ENCODE measurements around the gene SCAMP1. TPM values are rescaled to one million over a fixed set of nuclear protein-coding genes. Genes with fewer than 3 reads are reported as not detected.

The SCAMP1 gene
- total RNA-seq, 1 experiment from 2014 or later = 36.0 TPM

GRCh38 chr5:78475370-78475769 is 115.0 kb downstream of the SCAMP1 start:
- Histone ChIP-seq H3K9me3 (ENCODE audit: control insufficient read depth, low read depth, low read length) (no peaks in the 10 kb centered on the region), H3K4me2 (ENCODE audit: insufficient read depth, insufficient read length, low read length) (no peak overlapping the region), H2BK120ac (ENCODE audit: low read depth, low read length, poor library complexity, severe bottlenecking) (no peak overlapping the region), H3K56ac (ENCODE audit: insufficient read length, low read depth, low read length) (no peak overlapping the region), H3K79me1 (ENCODE audit: insufficient read depth, low read depth, low read length, poor library complexity, severe bottlenecking) (no peaks in the 10 kb centered on the region), H3K23ac (ENCODE audit: insufficient read length, low read depth, low read length) (no peak overlapping the region), H2BK5ac (ENCODE audit: insufficient read length, low read length) (no peak overlapping the region), H3K27me3 (ENCODE audit: insufficient read depth, low read length) (no peaks in the 10 kb centered on the region), H3T11ph (ENCODE audit: low read length) (no peak overlapping the region), H2BK20ac (ENCODE audit: low read depth, low read length, poor library complexity, severe bottlenecking) (no peak overlapping the region), H2AFZ (ENCODE audit: low read length) (no peak overlapping the region), H4K8ac (replicated peaks; ENCODE audit: insufficient read length, low read depth, low read length) (no peak overlapping the region), H2BK15ac (ENCODE audit: low read depth, low read length) (no peak overlapping the region; the same call in 1 of the 2 replicates), H3K79me2 (ENCODE audit: insufficient read depth, low read length) (no peaks in the 10 kb centered on the region), H3K9ac (ENCODE audit: extremely low read depth, insufficient read length, low read length) (no peak overlapping the region), H3K23me2 (ENCODE audit: insufficient read length, low read depth, low read length, poor library complexity, severe bottlenecking) (no peaks in the 10 kb centered on the region), H4K20me1 (ENCODE audit: control insufficient read depth, insufficient read depth, insufficient read length) (no peaks in the 10 kb centered on the region), H4K5ac (ENCODE audit: insufficient read length, low read depth, low read length) (no peak overlapping the region), H3K27ac (ENCODE audit: insufficient read length, low read depth, low read length) (no peak overlapping the region), H3K4ac (ENCODE audit: low read depth, low read length) (no peak overlapping the region), H4K91ac (ENCODE audit: insufficient read length, low read depth, low read length) (no peak overlapping the region), H2BK12ac (ENCODE audit: insufficient read length, low read depth, low read length) (no peak overlapping the region), H3K4me1 (ENCODE audit: insufficient read depth, low read length) (no peaks in the 10 kb centered on the region), H3K14ac (ENCODE audit: insufficient read depth, low read length) (no peak overlapping the region), H2AK5ac (ENCODE audit: insufficient read length, low read length) (no peak overlapping the region), H3K18ac (ENCODE audit: insufficient read length, low read depth, low read length) (no peak overlapping the region)
- Mint-ChIP-seq H3K9me3 (no peaks in the 10 kb centered on the region), H3K27me3 (ENCODE audit: low read depth) (no peaks in the 10 kb centered on the region), H3K4me1 (no peaks in the 10 kb centered on the region), H3K36me3 (ENCODE audit: insufficient read depth in 1 of 3, low read depth in 3 of 3) (peaks cover 0 to 2% (median 2%) of the 10 kb centered on the region in 3 experiments; a peak in 2 of 7 replicates), H3K27ac (no peak overlapping the region), H3K4me3 (no peak overlapping the region)
- no CpG with 5 or more reads among the region's 3 CpGs for whole genome bisulfite sequencing (ENCODE audit: extremely low coverage, insufficient read length, low lambda C conversion rate)
- DNase-seq = no peak
- no peak for TF ChIP-seq CTCF (conservative IDR thresholded peaks at IDR 0.05)
